HepG2 (cell line): ENCODE measurements around the gene PARD3. TPM values are rescaled to one million over a fixed set of nuclear protein-coding genes. Genes with fewer than 3 reads are reported as not detected.

Experiments
- ATAC-seq: fragments of 200-7000 bp; cut with Tn5 transposase; 3 replicates; pipeline ENCODE4 v1.9.1; 2020; ENCODE audit warnings: mild to moderate bottlenecking, moderate library complexity
- BruUV-seq: library from RNA; stranded (reverse); fragments of 400-500 nt; replicated peaks from 2 replicates; lab custom pipeline; 2021; lab: Mats Ljungman, UMichigan
- CTCF ChIA-PET: fragments of 300-600 bp; formaldehyde crosslinking; extraction: SDS; loops from one replicate; lab custom pipeline; 2021; ENCODE audit warnings: low total read pairs, inconsistent platforms, low intra/inter-chr PET ratio; lab: Yijun Ruan, JAX
- POLR2A ChIA-PET: fragments of 350-600 bp; sonication (Branson Sonifier 250); formaldehyde crosslinking; loops from one replicate; lab custom pipeline; 2020; ENCODE audit warnings: antibody characterized with exemption, inconsistent platforms; lab: Yijun Ruan, JAX
- DNase-seq: peaks from one replicate; pipeline ENCODE4 v3.0.0-alpha.2; 2015; ENCODE audit warnings: low spot score
- FAIRE-seq: peaks from 3 replicates; lab custom pipeline; 2011; peaks lifted over from hg19 to GRCh38; lab: Jason Lieb, UNC
- H2AFZ ChIP-seq: one replicate; pipeline ENCODE4 v1.6.1; 2011; ENCODE audit warnings: low read length, inconsistent platforms
- H3K27ac ChIP-seq: fragments of 300-600 bp; 3 replicates; pipeline ENCODE4 v1.8.0; 2011; ENCODE audit warnings: mixed run types, mild to moderate bottlenecking, mixed read lengths, low read length, inconsistent platforms; ENCODE audit not compliant: insufficient read depth; ENCODE audit errors: extremely low read length
- H3K27me3 ChIP-seq, 2 experiments: fragments of 200-600 bp in 1 of 2; 2 replicates in 1 of 2; 3 replicates in 1 of 2; pipeline versions ENCODE4 v1.6.0 to v1.8.0; 2011; ENCODE audit warnings: low read length in 2 of 2, mild to moderate bottlenecking in 2 of 2, moderate library complexity in 2 of 2, inconsistent platforms in 1 of 2; ENCODE audit not compliant: insufficient read depth in 2 of 2, control insufficient read depth in 1 of 2
- H3K36me3 ChIP-seq, 2 experiments: fragments of 200-600 bp in 1 of 2; replicated peaks in 1 of 2; 2 replicates in 1 of 2; 3 replicates in 1 of 2; pipeline versions ENCODE4 v1.5.1 to v1.8.0; 2011; ENCODE audit warnings: low read length in 2 of 2, inconsistent platforms in 1 of 2; ENCODE audit not compliant: insufficient read depth in 2 of 2, control insufficient read depth in 1 of 2
- H3K4me1 ChIP-seq: 2 replicates; pipeline ENCODE4 v1.5.1; 2012; ENCODE audit warnings: low read length, inconsistent platforms; ENCODE audit not compliant: insufficient read depth
- H3K4me2 ChIP-seq: 2 replicates; pipeline ENCODE4 v1.6.0; 2011; ENCODE audit warnings: low read depth, low read length, inconsistent platforms
- H3K4me3 ChIP-seq, 3 experiments: fragments of 200-600 bp in 1 of 3; sonication (generic), shearing (Covaris generic) in 1 of 3; replicated peaks in 1 of 3; 2 replicates each; pipeline ENCODE4 v1.5.1; 2011 to 2016; ENCODE audit warnings: low read length in 3 of 3, inconsistent platforms in 2 of 3, low read depth in 2 of 3, mild to moderate bottlenecking in 2 of 3, control low read depth in 1 of 3, mixed read lengths in 1 of 3; ENCODE audit not compliant: insufficient read depth in 1 of 3
- H3K79me2 ChIP-seq: one replicate; pipeline ENCODE4 v1.6.1; 2011; ENCODE audit warnings: low read length, inconsistent platforms; ENCODE audit not compliant: insufficient read depth
- H3K9ac ChIP-seq: 2 replicates; pipeline ENCODE4 v1.6.0; 2011; ENCODE audit warnings: mild to moderate bottlenecking, low read depth, low read length, inconsistent platforms; ENCODE audit not compliant: insufficient read depth
- H3K9me3 ChIP-seq: 2 replicates; pipeline ENCODE4 v1.5.1; 2012; ENCODE audit warnings: mild to moderate bottlenecking, low read length
- H4K20me1 ChIP-seq: 2 replicates; pipeline ENCODE4 v1.6.0; 2011; ENCODE audit warnings: inconsistent platforms, mild to moderate bottlenecking, low read length, moderate library complexity; ENCODE audit not compliant: insufficient read depth
- AGO1 ChIP-seq: fragments of 200-400 bp; formaldehyde crosslinking; IDR thresholded peaks from 2 replicates; pipeline ENCODE4 v1.6.1; 2017; ENCODE audit warnings: mild to moderate bottlenecking, low read depth, low read length, moderate library complexity; ENCODE audit not compliant: poor library complexity, severe bottlenecking
- GPN1 ChIP-seq: sonication (generic); formaldehyde crosslinking; IDR thresholded peaks from 2 replicates; pipeline ENCODE4 v1.5.1; 2020; ENCODE audit warnings: missing genetic modification reagents, borderline replicate concordance
- IKZF4 ChIP-seq: sonication (generic); formaldehyde crosslinking; IDR thresholded peaks from 2 replicates; pipeline ENCODE4 v1.5.1; 2020; ENCODE audit warnings: borderline replicate concordance, mild to moderate bottlenecking, low read depth, missing genetic modification reagents; ENCODE audit errors: not compliant biosample characterization
- KDM2A ChIP-seq: sonication (generic); formaldehyde crosslinking; IDR thresholded peaks from 2 replicates; pipeline ENCODE4 v1.4.0; 2020; ENCODE audit warnings: low read depth, missing genetic modification reagents, borderline replicate concordance
- MAFF ChIP-seq: IDR thresholded peaks from 2 replicates; pipeline ENCODE4 v1.6.1; 2011; ENCODE audit warnings: low read depth, low read length, improper control_type of control experiment
- MNT ChIP-seq: fragments of 450-650 bp; IDR thresholded peaks from 2 replicates; pipeline ENCODE4 v1.6.1; 2016
- NCOR1 ChIP-seq: fragments of 200-600 bp; sonication (generic); IDR thresholded peaks from 2 replicates; pipeline ENCODE4 v1.7.0; 2017; ENCODE audit warnings: antibody characterized with exemption, low read length, borderline replicate concordance
- NR2F2 ChIP-seq: IDR thresholded peaks from 2 replicates; pipeline ENCODE4 v1.6.1; 2012; ENCODE audit warnings: low read depth, inconsistent platforms, borderline replicate concordance
- RXRB ChIP-seq: IDR thresholded peaks from 2 replicates; pipeline ENCODE4 v1.6.1; 2016; ENCODE audit warnings: borderline replicate concordance, missing genetic modification reagents, missing compliant biosample characterization
- TFE3 ChIP-seq: IDR thresholded peaks from 2 replicates; pipeline ENCODE4 v1.6.1; 2016
- TGIF2 ChIP-seq: IDR thresholded peaks from 2 replicates; pipeline ENCODE4 v1.6.1; 2016; ENCODE audit warnings: control low read depth, missing compliant biosample characterization
- ZHX1 ChIP-seq: sonication (generic); formaldehyde crosslinking; IDR thresholded peaks from 2 replicates; pipeline ENCODE4 v1.8.1; 2022; ENCODE audit warnings: low read depth, mild to moderate bottlenecking, missing genetic modification reagents
- ZNF30 ChIP-seq: sonication (generic); formaldehyde crosslinking; IDR thresholded peaks from 2 replicates; pipeline ENCODE4 v1.5.0; 2020; ENCODE audit warnings: mild to moderate bottlenecking, missing genetic modification reagents
- ZNF441 ChIP-seq: sonication (generic); formaldehyde crosslinking; IDR thresholded peaks from 2 replicates; pipeline ENCODE4 v1.7.0; 2021; ENCODE audit warnings: missing genetic modification reagents, borderline replicate concordance
- ZNF451 ChIP-seq: sonication (generic); formaldehyde crosslinking; IDR thresholded peaks from 2 replicates; pipeline ENCODE4 v1.5.0; 2020; ENCODE audit warnings: mild to moderate bottlenecking, missing genetic modification reagents
- ZNF672 ChIP-seq: sonication (generic); formaldehyde crosslinking; IDR thresholded peaks from 2 replicates; pipeline ENCODE4 v1.8.1; 2022; ENCODE audit warnings: missing genetic modification reagents
- WGBS: methylation state at CpG from one replicate; pipeline ENCODE4 v1.1.6; 2017; ENCODE audit warnings: low lambda C conversion rate; 5-methylcytosine and 5-hydroxymethylcytosine counted together
- in situ Hi-C: cut with HindIII; loops from 2 replicates; pipeline ENCODE4 v1.10.0; 2017; ENCODE audit warnings: low pct_unique_long_range_greater_than_20kb; ENCODE audit not compliant: extremely low pct_ligation_motif_present
- intact Hi-C: fragments of 100-400 bp; cut with micrococcal nuclease; formaldehyde crosslinking; loops from one replicate; pipeline ENCODE4 v1.10.0; 2022; ENCODE audit not compliant: unreplicated experiment
- polyA plus RNA-seq, 8 experiments: library from polyadenylated mRNA; depleted of rRNA in 3 of 8; stranded (reverse) in 7 of 8; unstranded in 1 of 8; fragments of >200 nt; fragmentation: Illumina TruSeq in 4 of 8; extraction: Trizol in 4 of 8; gene quantifications; 2 replicates each; pipeline versions ENCODE4 v1.2.1 to v1.2.3, GENCODE V29; 2011 to 2016; ENCODE audit warnings: low read depth in 4 of 8, missing spikeins in 1 of 8, mixed read lengths in 1 of 8; ENCODE audit not compliant: insufficient read depth in 1 of 8
- total RNA-seq, 5 experiments: library from RNA; depleted of rRNA; stranded (reverse); fragments of >200 nt; fragmentation: Illumina TruSeq; extraction: Trizol; gene quantifications; 2 replicates each; pipeline ENCODE4 v1.2.3, GENCODE V29; 2016; ENCODE audit warnings: low read depth in 1 of 5
- TF ChIP-seq, protein P1 (sequence below): sonication (generic); formaldehyde crosslinking; IDR thresholded peaks from 2 replicates; pipeline ENCODE4 v1.9.0; 2021; ENCODE audit warnings: missing genetic modification reagents, mild to moderate bottlenecking, borderline replicate concordance

Gene PARD3
- total and polyA plus RNA-seq, 2 of the 13 experiments (the other 11 are each of a cell fraction or from before 2014, with no cell fraction given), result 40.9 to 60.0 TPM

- TF ChIP-seq NCOR1 (no peak), NR2F2 (no peak)
Measured at GRCh38 chr10:34432589-34432988, 382.5 kb downstream of the PARD3 start (continued).

DNA sequence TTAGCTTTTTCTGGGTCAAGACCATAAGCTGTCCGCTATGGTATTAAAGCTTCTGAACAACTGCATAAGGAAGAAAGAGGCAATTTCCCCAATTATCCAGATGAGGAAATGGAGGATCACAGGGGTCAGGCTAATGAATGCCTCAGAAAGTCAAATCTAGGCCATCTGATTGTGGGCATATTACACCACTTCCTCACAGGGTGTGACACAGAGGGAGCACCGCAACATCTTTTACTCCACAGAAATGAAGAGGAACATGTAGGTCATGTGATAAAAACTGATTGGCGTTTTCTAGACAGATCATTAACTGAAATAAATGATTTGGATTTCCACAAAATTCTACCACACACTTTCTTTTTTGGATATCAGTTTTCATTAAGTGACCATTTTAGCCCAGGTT is 384.4 kb downstream of the PARD3 start:
- no peaks in the 10 kb centered on the region for H3K79me2 ChIP-seq
- H3K36me3 ChIP-seq, result no peaks in the 10 kb centered on the region
- in situ Hi-C loops (no loop called here), intact Hi-C loops (no loop called here)
- POLR2A ChIA-PET, result no interaction called here
- no TSS peak for BruUV-seq
- peaks cover 35% of the 10 kb centered on the region for H3K4me1 ChIP-seq
- H3K27ac ChIP-seq, result no peak overlapping the region
- H4K20me1 ChIP-seq, result no peaks in the 10 kb centered on the region
- CTCF ChIA-PET, result no interaction called here
- H3K9ac ChIP-seq, result no peak overlapping the region
- H3K9me3 ChIP-seq, result no peaks in the 10 kb centered on the region
- no peak overlapping the region for H3K4me2 ChIP-seq
- H3K27me3 ChIP-seq, result no peaks in the 10 kb centered on the region
- H3K4me3 ChIP-seq, result no peak overlapping the region
- no peak for DNase-seq
- FAIRE-seq, result no peak
- no peak overlapping the region for H2AFZ ChIP-seq
- ATAC-seq, result no peak
- WGBS, result 97% methylated on average over 3 of the region's 3 CpGs
- TF ChIP-seq ZNF441 (CRISPR knock-in tag) (no peak), TGIF2 (no peak), TFE3 (CRISPR knock-in tag) (no peak), ZNF30 (CRISPR knock-in tag) (no peak), IKZF4 (CRISPR knock-in tag) (no peak), ZHX1 (CRISPR knock-in tag) (no peak), ZNF672 (CRISPR knock-in tag) (no peak), GPN1 (CRISPR knock-in tag) (no peak), MAFF (no peak), MNT (no peak), ZNF451 (CRISPR knock-in tag) (no peak), AGO1 (no peak), RXRB (CRISPR knock-in tag) (no peak), KDM2A (no peak)
- TF ChIP-seq, protein P1, sequence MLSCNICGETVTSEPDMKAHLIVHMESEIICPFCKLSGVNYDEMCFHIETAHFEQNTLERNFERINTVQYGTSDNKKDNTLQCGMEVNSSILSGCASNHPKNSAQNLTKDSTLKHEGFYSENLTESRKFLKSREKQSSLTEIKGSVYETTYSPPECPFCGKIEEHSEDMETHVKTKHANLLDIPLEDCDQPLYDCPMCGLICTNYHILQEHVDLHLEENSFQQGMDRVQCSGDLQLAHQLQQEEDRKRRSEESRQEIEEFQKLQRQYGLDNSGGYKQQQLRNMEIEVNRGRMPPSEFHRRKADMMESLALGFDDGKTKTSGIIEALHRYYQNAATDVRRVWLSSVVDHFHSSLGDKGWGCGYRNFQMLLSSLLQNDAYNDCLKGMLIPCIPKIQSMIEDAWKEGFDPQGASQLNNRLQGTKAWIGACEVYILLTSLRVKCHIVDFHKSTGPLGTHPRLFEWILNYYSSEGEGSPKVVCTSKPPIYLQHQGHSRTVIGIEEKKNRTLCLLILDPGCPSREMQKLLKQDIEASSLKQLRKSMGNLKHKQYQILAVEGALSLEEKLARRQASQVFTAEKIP (CRISPR knock-in tag), result no peak
